Transverse colon (tissue), 3 donors: Measurements from ENCODE around the gene C12orf75.

ENCODE experiments used
- CTCF ChIP-seq, 5 experiments: fragments of 200-600 bp in 3 of 5; fragments of 450-650 bp in 2 of 5; sonication (generic) in 3 of 5; IDR thresholded peaks; 1 replicate in 2 of 5; 2 replicates in 3 of 5; pipeline ENCODE4 v1.5.1; 2016 to 2017; ENCODE audit warnings: antibody characterized with exemption in 5 of 5, inconsistent platforms in 3 of 5, mild to moderate bottlenecking in 2 of 5, moderate library complexity in 1 of 5
- POLR2A ChIP-seq: fragments of 450-650 bp; IDR thresholded peaks from one replicate; pipeline ENCODE4 v1.6.1; 2016; ENCODE audit warnings: antibody characterized with exemption, mild to moderate bottlenecking, moderate library complexity

GRCh38 chr12:105403095-105403494, 72.6 kb downstream of the C12orf75 start:
- TF ChIP-seq CTCF (IDR thresholded peaks at IDR 0.05) = no peak
- no peak for TF ChIP-seq POLR2A
